ENCODE results near the gene SCAF11. TPM values are rescaled to one million over a fixed set of nuclear protein-coding genes. Genes with fewer than 3 reads are reported as not detected.

Gene SCAF11
- total RNA-seq, 4 donors from 2014 or later = 109 to 144 (median 135) TPM

DNA sequence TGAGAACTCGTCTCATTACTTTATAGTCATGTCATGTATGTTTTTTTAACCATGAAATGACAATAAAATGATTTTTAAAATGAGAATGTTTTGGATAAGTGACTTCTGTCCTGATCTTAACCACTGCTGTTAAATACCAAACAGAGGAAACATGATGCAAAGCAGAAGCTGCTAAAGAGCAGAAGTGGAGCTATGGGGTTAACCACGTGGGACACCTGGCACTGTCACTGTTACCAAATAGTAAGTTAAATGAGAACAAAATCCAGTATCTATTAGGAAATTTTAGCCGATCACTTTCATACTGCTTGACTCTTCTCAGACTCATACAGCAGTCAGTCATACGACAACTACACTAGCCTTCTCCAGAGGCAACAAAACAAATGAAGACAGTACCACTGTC is 82.4 kb downstream of the SCAF11 start:
- no peak overlapping the region for H3K4me3 ChIP-seq (ENCODE audit: low read depth, poor library complexity, severe bottlenecking)
- intact Hi-C loops (cut with DNase I; ENCODE audit: low total_unique reads) = no loop called here
- no peak for DNase-seq (ENCODE audit: low spot score in 2 of 2)
- WGBS, 2 donors = 81 to 85% methylated on average over 4 of the region's 4 CpGs
- no peak for TF ChIP-seq POLR2A (IDR thresholded peaks at IDR 0.05)
- TF ChIP-seq, protein P1, sequence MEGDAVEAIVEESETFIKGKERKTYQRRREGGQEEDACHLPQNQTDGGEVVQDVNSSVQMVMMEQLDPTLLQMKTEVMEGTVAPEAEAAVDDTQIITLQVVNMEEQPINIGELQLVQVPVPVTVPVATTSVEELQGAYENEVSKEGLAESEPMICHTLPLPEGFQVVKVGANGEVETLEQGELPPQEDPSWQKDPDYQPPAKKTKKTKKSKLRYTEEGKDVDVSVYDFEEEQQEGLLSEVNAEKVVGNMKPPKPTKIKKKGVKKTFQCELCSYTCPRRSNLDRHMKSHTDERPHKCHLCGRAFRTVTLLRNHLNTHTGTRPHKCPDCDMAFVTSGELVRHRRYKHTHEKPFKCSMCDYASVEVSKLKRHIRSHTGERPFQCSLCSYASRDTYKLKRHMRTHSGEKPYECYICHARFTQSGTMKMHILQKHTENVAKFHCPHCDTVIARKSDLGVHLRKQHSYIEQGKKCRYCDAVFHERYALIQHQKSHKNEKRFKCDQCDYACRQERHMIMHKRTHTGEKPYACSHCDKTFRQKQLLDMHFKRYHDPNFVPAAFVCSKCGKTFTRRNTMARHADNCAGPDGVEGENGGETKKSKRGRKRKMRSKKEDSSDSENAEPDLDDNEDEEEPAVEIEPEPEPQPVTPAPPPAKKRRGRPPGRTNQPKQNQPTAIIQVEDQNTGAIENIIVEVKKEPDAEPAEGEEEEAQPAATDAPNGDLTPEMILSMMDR (IDR thresholded peaks at IDR 0.05) = no peak

DNA sequence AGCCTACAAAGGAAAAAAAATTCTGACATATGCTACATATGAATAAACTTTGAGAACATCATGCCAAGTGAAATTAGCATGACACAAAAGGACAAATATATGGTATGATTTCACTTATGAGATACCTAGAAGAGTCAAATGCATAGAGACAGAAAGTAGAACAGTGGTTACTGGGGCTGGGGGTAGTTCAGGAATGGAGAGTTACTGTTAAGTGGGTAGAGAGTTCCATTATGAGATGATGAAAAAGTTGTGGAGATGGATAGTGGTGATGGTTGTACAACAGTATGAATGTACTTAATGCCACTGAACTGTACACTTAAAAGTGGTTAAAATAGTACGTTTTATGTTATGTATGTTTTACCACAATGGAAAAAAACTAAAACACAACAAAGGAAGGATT is 92.3 kb downstream of the SCAF11 start:
- TF ChIP-seq, protein P1 (IDR thresholded peaks at IDR 0.05) = no peak
- TF ChIP-seq POLR2A (IDR thresholded peaks at IDR 0.05) = no peak
- 97% methylated on average over 1 of the region's 1 CpG for WGBS, 2 donors
- DNase-seq (ENCODE audit: low spot score in 2 of 2) = no peak
- intact Hi-C loops (cut with DNase I; ENCODE audit: low total_unique reads) = no loop called here
- H3K4me3 ChIP-seq (ENCODE audit: low read depth, poor library complexity, severe bottlenecking) = no peak overlapping the region

DNA sequence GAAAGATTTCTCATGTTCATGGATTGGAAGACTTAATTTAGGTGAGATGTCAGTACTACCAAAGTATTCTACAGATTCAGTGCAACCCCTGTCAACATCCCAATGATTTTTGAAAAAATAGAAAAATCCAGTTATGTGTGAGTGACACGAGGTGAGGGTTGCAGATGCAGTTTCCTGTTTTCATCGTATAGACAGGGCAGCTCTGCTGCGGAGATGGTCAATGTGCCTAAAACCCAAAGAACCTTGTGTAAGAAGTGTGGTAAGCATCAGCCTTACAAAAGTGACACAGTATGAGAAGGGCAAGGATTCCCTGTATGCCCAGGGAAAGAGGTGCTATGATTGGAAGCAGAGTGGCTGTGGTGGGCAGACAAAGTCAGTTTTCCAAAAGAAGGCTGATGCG is 94.4 kb downstream of the SCAF11 start:
- H3K4me3 ChIP-seq (ENCODE audit: low read depth, poor library complexity, severe bottlenecking) = no peak overlapping the region
- no peak for DNase-seq (ENCODE audit: low spot score in 2 of 2)
- 94 to 98% methylated on average over 4 of the region's 4 CpGs for WGBS, 2 donors
- TF ChIP-seq, protein P1 (IDR thresholded peaks at IDR 0.05) = no peak
- TF ChIP-seq POLR2A (IDR thresholded peaks at IDR 0.05) = no peak
- intact Hi-C loops (cut with DNase I; ENCODE audit: low total_unique reads) = no loop called here

DNA sequence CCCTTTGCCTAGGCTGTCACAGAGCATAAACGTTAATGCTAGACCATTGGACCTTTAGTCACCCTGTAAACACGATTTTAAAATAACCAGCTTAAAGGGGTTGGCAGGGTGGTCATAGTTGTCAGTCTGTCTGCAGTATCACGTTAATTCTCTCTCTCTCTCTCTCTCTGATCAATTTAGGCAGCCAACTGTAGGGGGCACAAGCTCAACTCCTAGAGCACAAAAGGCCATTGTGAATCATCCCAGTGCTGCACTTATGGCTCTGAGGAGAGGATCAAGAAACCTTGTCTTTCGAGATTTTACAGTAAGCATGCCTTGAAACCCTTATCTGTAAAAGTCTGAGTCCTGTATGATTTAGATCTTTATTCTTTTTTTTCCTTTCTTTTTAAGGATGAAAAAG is 97.1 kb downstream of the SCAF11 start:
- DNase-seq (ENCODE audit: low spot score in 2 of 2) = no peak
- 71 to 74% methylated on average over 4 of the region's 4 CpGs for WGBS, 2 donors
- intact Hi-C loops (cut with DNase I; ENCODE audit: low total_unique reads) = no loop called here
- H3K4me3 ChIP-seq (ENCODE audit: low read depth, poor library complexity, severe bottlenecking) = no peak overlapping the region
- TF ChIP-seq, protein P1 (IDR thresholded peaks at IDR 0.05) = no peak
- no peak for TF ChIP-seq POLR2A (IDR thresholded peaks at IDR 0.05)

DNA sequence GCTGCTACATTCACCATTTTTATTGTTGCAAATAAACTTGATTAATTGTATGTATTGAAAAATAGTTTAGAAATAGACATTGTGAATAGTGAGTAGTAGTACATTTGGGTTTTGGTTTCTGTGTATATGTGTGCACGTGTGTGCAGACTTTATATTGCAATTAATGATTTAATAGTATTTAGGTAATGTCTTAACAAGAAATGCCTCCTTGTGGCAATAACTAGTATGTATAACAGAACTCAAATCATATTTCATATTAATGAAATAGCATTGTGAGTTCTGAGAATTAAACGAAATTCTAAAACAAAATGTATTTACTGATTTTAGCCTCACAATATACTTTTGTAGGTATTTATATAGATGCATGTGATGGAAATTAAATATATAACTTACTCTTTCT is 100.1 kb downstream of the SCAF11 start:
- DNase-seq (ENCODE audit: low spot score in 2 of 2) = no peak
- no peak for TF ChIP-seq POLR2A (IDR thresholded peaks at IDR 0.05)
- TF ChIP-seq, protein P1 (IDR thresholded peaks at IDR 0.05) = no peak
- intact Hi-C loops (cut with DNase I; ENCODE audit: low total_unique reads) = no loop called here
- 75 to 77% methylated on average over 2 of the region's 2 CpGs for WGBS, 2 donors
- no peak overlapping the region for H3K4me3 ChIP-seq (ENCODE audit: low read depth, poor library complexity, severe bottlenecking)

DNA sequence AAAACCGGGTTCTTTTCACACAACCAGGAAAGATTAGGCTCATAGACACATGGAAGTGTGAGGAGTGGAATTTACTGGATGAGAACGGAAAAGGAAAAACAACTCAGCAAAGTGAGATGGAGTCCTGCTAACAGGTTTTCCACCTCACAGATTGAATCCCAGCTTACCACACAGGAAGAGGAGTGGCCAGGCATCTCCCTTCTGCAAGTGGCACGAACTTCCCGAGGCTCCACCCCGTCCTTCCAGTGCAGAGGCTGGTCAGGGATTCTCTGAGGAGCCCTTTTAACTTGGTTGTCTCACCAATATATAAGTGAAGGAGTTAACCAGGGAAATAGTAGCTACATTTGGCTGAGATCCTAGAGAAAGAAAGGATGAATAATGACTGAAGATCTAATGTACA is 102.8 kb downstream of the SCAF11 start:
- TF ChIP-seq POLR2A (IDR thresholded peaks at IDR 0.05) = no peak
- TF ChIP-seq, protein P1 (IDR thresholded peaks at IDR 0.05) = no peak
- DNase-seq (ENCODE audit: low spot score in 2 of 2) = no peak
- intact Hi-C loops (cut with DNase I; ENCODE audit: low total_unique reads) = no loop called here
- H3K4me3 ChIP-seq (ENCODE audit: low read depth, poor library complexity, severe bottlenecking) = no peak overlapping the region
- WGBS, 2 donors = 89 to 93% methylated on average over 5 of the region's 5 CpGs
